GM19023 (cell line): Measurements from ENCODE around the gene APOBEC3G.

Experiments
- ATAC-seq: cut with Tn5 transposase; IDR thresholded peaks from one replicate; pipeline ENCODE4 v1.9.1; 2021; ENCODE audit warnings: mild to moderate bottlenecking, moderate library complexity; ENCODE audit not compliant: unreplicated experiment

Gene APOBEC3G

DNA sequence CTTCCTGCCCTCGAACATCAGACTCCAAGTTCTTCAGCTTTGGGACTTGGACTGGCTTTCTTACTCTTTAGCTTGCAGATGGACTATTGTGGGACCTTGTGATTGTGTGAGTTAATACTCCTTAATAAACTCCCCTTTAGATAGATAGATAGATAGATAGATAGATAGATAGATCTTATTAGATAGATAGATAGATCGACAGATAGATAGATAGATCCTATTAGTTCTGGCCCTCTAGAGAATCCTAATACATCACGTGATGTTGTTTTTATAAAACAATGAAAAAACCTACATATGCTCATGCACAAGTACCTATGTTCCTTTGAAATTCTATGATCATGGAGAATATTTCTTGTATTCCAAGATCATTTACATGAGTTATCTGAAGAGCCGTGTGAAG lies 43.9 kb downstream of the APOBEC3G start:
- ATAC-seq: no peak

DNA sequence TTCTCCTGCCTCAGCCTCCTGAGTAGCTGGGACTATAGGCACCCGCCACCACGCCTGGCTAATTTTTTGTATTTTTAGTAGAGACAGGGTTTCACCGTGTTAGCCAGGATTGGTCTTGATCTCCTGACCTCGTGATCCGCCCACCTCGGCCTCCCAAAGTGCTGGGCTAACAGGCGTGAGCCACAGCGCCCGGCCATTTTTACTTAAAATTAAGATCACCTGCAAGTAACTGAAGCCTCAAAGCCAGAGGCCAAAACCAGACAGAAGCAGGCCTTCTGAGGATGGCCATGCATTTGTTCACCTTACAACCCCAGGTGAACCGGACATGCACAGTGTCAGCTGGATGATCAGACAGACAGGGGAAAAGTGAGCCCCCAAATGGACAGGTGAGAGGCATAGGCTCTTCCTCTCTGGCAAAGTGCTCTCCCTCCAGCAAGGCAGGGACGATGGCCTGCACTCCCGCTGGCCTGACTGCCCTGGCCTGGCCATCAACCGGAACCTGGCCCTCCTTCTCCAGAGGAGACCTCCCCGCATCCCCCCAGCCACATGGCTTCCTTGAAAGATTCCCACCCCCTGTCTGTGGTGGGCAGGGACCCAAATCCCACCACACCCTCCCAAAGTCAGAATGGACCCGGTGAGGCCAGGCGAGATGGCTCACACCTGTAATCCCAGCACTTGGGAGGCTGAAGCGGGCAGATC lies 45.8 kb downstream of the APOBEC3G start:
- no peak for ATAC-seq

DNA sequence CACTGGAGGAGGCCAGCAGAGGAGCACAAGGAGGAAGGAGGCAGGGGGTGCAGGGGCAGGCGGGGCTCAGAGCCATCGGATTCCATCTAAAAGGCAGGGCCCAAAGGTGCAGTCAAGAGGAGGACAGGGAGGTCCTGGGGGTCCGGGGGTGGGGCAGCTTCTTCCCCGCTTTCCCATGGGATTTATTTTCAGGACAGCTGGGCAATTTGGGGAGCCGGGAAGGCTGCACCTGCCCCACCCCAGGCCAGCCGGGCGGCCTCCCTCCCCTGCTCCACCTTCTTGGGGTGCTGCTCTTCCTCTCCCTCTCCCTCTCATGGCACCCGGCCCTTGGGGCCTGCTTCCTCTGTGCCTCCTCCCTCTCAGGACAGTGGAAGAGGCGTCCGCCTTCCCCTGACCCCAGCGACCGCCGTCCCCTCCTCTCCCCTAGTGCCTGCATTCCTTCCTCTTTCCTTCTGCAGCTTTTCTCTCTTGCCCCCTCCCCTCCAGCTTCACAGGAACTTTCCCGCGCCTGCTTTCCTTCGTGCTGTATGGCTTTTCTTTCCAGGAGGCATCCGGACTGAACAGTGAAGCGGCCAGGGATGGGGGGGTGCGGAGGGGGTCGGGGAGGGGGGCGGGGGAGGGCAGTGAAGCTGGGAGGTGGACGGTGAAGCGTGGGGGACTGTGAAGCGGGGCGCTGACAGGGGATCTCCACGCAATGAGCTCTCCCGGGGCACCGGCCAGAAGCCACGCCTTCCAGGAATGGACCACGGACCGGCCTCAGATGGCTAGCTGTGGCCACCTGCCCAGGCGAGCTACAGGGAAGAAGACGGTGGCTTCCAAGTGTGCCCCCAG lies 46.9 kb downstream of the APOBEC3G start:
- no peak for ATAC-seq

DNA sequence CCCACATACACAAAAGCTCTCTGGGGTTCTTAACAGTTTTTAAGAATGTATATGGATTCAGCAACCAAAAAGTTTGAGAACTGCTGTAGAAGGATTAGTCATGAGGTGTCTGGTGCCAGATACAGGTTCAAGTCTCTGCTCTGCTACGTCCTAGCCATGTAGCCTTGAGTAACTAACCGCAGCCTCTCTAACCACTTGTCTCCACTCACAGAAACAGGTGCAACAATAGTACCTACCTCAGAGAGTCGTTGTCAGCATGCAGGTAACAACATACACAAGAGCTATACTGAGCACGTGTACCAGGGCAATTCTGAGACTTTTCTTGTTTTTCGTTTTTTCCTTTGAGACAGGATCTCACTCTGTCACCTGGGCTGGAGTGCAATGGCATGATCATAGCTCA lies 48.5 kb downstream of the APOBEC3G start:
- no peak for ATAC-seq

DNA sequence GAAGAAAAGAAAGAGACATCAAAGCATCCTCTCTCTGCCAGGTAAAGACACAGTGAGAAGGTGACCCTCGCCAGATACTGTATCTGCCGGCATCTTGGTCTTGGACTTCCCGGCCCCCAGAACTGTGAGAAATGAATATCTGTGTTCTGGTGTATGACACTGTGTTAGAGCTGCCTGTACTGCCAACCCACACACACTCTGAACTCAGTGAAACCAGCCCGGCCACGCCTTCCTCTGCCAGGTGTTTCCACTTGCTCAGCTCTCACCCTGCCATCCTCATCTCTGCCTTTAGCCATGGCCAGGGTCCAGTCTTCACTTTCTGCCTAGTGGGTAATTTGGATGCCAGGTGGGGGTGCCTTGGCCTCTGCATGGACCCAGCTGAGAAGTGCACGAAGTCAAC lies 51.4 kb downstream of the APOBEC3G start:
- no peak for ATAC-seq

DNA sequence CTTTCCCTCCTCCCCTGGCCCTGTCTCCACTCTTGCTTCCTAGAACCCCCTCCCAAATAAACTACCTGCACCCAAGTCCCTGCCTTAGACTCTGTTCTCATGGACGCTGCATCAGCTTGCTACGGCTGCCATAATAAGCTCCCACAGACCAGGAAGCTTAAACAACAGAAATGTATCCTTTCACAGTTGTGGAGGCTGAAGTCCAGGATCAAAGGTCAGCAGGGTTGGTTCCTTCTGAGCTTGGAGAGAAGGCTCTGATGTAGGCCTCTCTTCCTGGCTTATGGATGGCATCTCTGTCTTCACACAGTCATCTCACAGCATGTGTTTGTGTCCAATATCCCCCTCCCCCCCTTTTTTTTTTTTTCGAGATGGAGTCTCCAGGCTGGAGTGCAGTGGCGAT lies 52.0 kb downstream of the APOBEC3G start:
- ATAC-seq: no peak

DNA sequence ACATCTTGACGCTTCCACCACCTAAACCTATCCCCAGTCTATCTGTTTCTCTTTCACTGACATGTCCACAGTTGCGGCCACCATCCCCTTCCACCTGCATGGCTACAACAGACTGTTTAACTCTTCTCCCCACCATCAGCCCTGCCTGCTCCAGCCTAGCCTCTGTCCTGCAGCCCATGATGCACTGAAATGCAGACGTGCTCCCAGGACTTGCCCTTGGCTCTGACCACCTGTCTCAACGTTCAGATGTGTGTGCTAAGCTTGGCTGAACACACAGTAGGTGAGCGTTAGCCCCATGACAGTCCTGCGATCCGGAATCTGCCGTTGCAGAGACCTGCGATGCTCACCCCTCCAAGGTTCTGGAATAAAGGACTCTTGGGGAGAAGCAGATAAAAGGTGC lies 52.7 kb downstream of the APOBEC3G start:
- no peak for ATAC-seq

DNA sequence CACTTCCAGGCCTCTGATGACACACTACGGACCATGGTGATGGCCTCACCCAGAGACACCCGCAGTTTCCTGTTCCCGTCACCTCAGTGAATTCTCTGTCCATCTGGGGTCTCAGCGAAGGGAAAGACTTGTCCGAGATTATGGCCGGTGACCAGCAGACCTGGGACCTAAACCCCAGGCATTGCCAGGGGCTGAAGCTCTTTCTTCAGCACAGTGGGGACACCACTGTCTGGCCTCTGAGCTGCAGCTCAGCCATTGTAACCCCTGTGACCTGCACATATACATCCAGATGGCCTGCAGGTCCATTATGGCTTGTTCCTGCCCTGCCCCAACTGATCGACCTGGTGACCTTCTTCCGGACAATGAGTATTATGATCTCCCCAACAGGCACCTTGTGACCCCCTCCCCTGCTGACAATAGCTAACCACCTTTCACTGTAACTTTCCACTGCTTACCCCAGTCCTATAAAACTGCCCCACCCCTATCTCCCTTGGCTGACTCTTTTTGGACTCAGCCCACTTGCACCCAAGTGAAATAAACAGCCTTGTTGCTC lies 53.2 kb downstream of the APOBEC3G start:
- no peak for ATAC-seq

DNA sequence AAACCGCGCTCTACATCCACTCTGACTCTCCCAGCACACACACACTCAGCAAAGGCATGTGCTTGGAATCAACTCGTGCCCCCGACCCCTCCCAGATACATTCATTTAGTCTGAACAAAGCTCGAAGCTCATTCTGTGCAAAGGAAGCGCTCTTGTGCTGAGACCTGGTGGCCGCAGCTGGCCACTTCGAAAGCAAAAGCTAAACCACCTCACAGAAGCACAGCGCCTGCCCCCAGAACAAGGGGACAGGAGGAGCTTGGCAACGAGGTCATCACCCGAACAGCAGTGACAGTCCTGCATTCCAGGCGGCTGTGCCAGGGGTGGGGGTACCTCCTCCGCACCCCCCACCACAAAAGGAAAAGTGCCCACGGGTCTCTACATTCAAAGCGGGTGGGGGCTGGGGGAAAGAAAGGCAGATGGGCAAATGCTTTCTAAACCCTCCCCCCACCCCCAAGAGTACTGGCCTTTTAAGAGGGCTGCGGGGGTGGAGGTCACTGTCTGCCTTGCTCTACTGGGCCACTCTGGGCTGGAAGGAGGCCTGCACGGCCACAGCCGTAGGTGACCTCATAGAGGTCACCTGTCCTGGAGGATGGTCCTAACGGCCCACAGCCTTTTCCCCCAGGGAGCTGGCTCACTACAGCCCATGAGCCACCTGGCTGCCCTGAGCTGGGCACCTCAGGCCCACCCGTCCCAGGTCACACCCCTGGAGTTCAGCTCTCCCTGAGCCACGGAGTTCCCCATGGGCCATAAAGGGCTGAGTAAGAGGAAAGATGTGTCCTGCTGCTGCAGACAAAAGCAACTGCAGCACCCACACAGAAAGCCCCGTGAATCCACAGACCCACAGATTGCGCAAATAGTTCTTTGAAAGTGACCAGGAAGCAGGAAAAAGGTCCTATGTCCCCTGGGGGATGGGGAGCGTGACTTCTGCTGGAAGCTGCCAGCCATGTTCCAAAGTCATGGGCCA lies 54.1 kb downstream of the APOBEC3G start:
- ATAC-seq: no peak

DNA sequence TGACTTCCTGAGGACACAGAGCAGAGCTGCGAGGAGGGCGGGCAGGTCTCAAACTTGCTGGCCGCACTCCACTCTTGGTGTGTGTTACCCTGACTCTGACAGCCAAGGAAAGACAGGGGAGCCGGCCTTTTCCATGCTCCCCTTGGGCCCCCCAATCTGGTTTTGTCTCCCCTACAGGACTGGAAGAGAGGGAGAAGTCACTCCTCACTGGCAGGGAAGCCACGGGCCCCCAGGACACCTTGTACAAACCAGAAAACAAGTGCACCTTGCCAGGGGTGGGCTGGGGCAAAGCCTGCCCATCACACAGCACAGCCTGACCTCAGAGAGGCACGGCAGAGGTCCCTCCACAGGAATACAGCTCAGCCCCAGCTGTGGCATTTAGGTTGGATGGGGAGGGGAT lies 55.2 kb downstream of the APOBEC3G start:
- ATAC-seq: no peak

DNA sequence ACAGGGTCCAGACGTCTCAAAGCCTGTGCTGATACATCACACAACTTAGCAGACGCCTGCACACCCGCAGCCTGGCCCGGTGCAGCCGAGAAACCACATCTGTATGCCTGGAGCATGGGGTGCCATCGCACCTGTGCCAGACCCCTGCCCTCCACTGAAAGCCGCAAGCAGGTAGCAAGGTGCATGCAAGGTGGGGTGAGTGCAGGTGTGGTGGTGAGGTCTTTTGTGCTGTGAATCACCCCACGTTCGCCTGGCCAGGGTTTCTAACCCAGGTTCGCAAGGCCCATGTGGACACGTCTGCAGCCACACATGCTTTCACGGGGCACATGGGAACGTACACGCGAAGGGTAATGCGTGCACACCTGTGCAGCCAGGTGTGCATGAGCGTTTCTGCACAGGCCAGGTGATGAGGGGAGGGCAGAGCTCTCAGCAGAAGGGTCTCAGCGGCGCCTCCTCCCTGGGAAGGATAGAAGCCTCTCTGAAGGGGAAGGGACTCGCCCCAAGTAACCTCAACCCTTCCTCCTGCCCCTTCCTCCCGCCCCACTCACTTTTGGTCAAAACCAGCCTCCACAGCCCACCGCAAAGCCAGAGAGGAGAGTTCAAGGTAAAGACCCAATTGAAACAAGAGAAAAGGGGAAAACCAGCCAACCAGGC lies 55.9 kb downstream of the APOBEC3G start:
- no peak for ATAC-seq

DNA sequence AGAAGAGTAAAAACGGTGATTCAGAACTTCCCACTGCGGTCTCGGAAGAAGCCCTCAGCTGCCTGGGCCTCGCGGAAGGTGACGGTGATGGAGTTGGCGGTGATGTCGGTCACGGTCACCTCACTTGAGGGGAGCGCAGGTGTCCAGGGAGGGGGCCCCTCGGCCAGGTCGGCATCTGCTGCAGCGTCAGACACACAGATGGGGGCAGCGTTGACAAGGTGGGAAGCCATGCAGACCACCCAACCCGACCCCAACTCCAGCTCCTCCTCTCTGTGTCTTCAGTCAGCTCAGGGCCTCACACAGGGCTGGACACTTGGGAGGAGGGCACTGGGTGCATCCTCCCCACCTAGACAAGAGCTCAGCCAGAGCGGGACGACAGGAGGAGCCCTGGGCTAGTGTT lies 56.8 kb downstream of the APOBEC3G start:
- no peak for ATAC-seq

DNA sequence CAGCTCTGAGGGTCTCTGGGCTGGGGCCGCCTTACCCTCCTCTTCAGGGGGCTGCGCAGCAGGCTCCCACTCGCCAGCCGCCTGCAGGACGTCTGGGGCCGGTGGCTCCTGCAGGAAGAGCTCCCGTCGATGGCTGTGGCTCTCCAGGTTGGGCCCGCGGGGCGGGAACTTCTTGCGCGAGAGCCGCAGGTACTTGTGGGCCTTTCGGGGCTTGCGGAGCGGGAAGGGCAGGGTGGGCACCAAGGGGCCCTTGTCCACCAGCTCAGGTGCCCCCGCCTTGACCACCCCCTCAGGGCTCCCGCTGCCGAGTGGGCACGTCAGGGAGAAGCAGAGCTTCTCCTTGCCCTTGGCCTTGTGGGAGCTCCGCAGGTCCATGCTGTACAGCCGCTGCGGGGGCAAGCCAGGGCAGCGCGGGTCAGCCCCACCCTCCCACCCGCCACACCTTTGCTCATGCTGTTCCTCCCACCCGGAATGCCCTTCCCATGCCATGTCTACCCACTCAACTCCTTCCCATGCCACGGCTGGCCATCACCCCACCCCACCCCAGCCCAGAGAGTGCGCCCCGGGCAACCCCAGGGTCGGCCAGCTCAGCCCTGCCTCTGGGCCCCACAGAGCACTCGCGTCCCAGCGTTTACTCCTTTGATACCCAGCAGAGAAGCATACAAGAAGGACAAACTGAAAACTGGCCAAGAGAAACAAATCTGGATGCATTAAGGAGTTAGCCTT lies 57.5 kb downstream of the APOBEC3G start:
- no peak for ATAC-seq

DNA sequence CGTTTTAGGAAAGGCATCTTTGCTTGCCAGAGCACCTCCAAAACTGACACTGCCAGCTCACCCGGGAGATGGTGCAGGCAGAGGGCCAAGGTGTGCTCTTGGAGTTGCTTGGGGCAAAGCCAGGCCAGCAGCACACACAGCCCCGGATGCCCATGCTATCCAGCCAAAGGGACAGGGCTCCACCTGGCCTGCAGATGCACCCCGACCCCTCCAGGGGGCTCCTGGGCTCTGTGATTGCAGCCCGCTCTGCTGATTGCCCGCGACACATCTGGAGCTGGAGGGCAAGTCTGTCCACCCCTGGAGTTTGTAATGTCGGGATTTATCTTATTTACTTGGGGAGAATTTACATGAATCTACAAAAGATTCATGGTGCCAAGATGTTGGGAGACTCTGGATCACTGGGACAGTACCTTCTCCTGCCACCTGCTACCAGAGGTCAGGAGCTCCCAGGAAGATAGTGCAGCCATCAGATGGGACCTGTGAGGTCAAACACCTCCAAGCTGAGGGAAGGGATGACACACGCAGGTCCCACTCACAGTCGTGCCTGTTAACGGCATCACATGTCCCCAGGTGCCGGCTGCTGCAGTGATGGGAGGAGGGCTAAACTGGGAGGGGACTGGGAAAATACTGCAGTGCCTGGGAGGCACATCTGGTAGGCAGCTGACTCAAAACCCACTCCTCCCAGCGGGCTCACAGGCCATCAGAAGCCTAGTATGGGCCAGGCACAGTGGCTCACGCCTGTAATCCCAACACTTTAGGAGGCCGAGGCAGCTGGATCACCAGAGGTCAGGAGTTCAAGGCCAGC lies 58.2 kb downstream of the APOBEC3G start:
- no peak for ATAC-seq

DNA sequence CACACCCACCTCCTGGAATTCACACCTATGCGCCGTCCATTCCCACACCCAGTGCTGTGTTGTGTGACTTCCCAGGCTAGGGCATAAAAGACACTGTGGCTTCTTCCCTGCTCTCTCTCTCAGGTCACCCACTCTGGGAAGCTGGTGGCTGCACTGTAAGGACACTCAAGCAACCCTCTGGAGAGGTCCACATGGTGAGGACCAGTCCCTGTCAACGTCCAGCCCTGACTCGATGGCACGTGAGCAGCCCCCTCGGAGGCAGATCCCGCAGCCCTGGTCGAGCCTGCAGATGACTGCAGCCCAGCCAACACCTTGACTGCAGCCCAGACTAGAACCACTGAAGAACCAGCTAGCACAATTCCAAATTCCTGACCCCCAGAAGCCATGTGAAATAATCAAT lies 59.2 kb downstream of the APOBEC3G start:
- ATAC-seq: no peak
